NCI-H1417 treated with DMSO at 0.1 percent for 48 hours (cell line): ENCODE data around the gene DGAT2L6.
"Not testable (repeated sequence)": the region's sequence is repeated elsewhere in the genome, so short reads cannot be mapped to it uniquely, and the experiment has no call there.

Source experiments
- DNase-seq: peaks from one replicate; lab custom pipeline; 2025; lab: John Stamatoyannopoulos, UW

The DGAT2L6 gene

GRCh38 chrX:70196961-70197720, 19.9 kb downstream of the DGAT2L6 start:
- peak; percentile 23 for DNase-seq

GRCh38 chrX:70201732-70202131, 24.4 kb downstream of the DGAT2L6 start:
- no peak for DNase-seq

- no peak for DNase-seq
Measured at GRCh38 chrX:70208479-70208878, 31.2 kb downstream of the DGAT2L6 start.

- DNase-seq: not testable (repeated sequence)
Measured at GRCh38 chrX:70209570-70209969, 32.3 kb downstream of the DGAT2L6 start.

- DNase-seq: no peak
Measured at GRCh38 chrX:70219938-70220764, 42.9 kb downstream of the DGAT2L6 start.

GRCh38 chrX:70226048-70226447, 48.8 kb downstream of the DGAT2L6 start:
- DNase-seq: no peak

GRCh38 chrX:70226687-70227086, 49.4 kb downstream of the DGAT2L6 start:
- no peak for DNase-seq

- DNase-seq: no peak
Measured at GRCh38 chrX:70231666-70232065, 54.4 kb downstream of the DGAT2L6 start.

- DNase-seq: no peak
Measured at GRCh38 chrX:70234355-70234754, 57.1 kb downstream of the DGAT2L6 start, which contains the start of gene AWAT1. Gene AWAT1, plus strand, starts transcription at chrX:70234655. Its CDS starts 41 bp downstream, at chrX:70234696.

GRCh38 chrX:70240751-70241150, 63.5 kb downstream of the DGAT2L6 start:
- DNase-seq: no peak

GRCh38 chrX:70241501-70241900, 64.2 kb downstream of the DGAT2L6 start:
- DNase-seq: no peak

- DNase-seq: not testable (repeated sequence)
Measured at GRCh38 chrX:70243601-70244000, 66.3 kb downstream of the DGAT2L6 start.

GRCh38 chrX:70244881-70245280, 67.6 kb downstream of the DGAT2L6 start:
- no peak for DNase-seq

- no peak for DNase-seq
Measured at GRCh38 chrX:70247252-70247651, 70.0 kb downstream of the DGAT2L6 start.

GRCh38 chrX:70252491-70252890, 75.2 kb downstream of the DGAT2L6 start:
- no peak for DNase-seq

GRCh38 chrX:70253377-70254062, 76.2 kb downstream of the DGAT2L6 start:
- no peak for DNase-seq

GRCh38 chrX:70254063-70254400, 76.7 kb downstream of the DGAT2L6 start:
- DNase-seq: no peak

- no peak for DNase-seq
Measured at GRCh38 chrX:70254909-70255308, 77.6 kb downstream of the DGAT2L6 start.
